DOHH2 (cell line): ENCODE measurements around the gene PCF11.

ENCODE experiments used
- H3F3A ChIP-seq: fragments of 200-600 bp; sonication (generic), shearing (Covaris generic); 2 replicates; pipeline ENCODE4 v1.6.0; 2016; ENCODE audit warnings: antibody characterized with exemption, mild to moderate bottlenecking; ENCODE audit not compliant: control insufficient read depth, insufficient read depth
- H3K27ac ChIP-seq: fragments of 200-600 bp; sonication (generic); 2 replicates; pipeline ENCODE4 v1.5.1; 2014; ENCODE audit warnings: low read depth, mild to moderate bottlenecking, low read length, moderate library complexity
- H3K27me3 ChIP-seq: fragments of 200-600 bp; sonication (generic); 2 replicates; pipeline ENCODE4 v1.6.1; 2014; ENCODE audit warnings: mild to moderate bottlenecking, low read length, mixed read lengths; ENCODE audit not compliant: control insufficient read depth
- H3K36me3 ChIP-seq: fragments of 200-600 bp; sonication (generic); 2 replicates; pipeline ENCODE4 v1.6.1; 2014; ENCODE audit warnings: mild to moderate bottlenecking, low read length, moderate library complexity, mixed read lengths; ENCODE audit not compliant: control insufficient read depth
- H3K4me1 ChIP-seq: fragments of 200-600 bp; sonication (generic); 2 replicates; pipeline ENCODE4 v1.6.1; 2014; ENCODE audit warnings: mild to moderate bottlenecking, low read length, mixed read lengths; ENCODE audit not compliant: control insufficient read depth
- H3K4me2 ChIP-seq: fragments of 200-600 bp; sonication (generic); 2 replicates; pipeline ENCODE4 v1.6.0; 2014; ENCODE audit warnings: mild to moderate bottlenecking, low read length, moderate library complexity
- H3K4me3 ChIP-seq: fragments of 200-600 bp; sonication (generic); 2 replicates; pipeline ENCODE4 v1.5.1; 2014; ENCODE audit warnings: mild to moderate bottlenecking, low read length, mixed read lengths
- H3K79me2 ChIP-seq: fragments of 200-600 bp; sonication (generic); 2 replicates; pipeline ENCODE4 v1.6.1; 2014; ENCODE audit warnings: mild to moderate bottlenecking, low read length, mixed read lengths; ENCODE audit not compliant: control insufficient read depth
- H3K9me2 ChIP-seq: fragments of 200-600 bp; sonication (generic); replicated peaks from 2 replicates; pipeline ENCODE4 v1.6.1; 2014; ENCODE audit warnings: mild to moderate bottlenecking, low read length, mixed read lengths; ENCODE audit not compliant: control insufficient read depth
- H3K9me3 ChIP-seq: fragments of 200-600 bp; sonication (generic); 2 replicates; pipeline ENCODE4 v1.6.1; 2014; ENCODE audit warnings: antibody characterized with exemption, low read length, mixed read lengths; ENCODE audit not compliant: control insufficient read depth, insufficient read depth
- H4K20me1 ChIP-seq: fragments of 200-600 bp; sonication (generic); 2 replicates; pipeline ENCODE4 v1.6.0; 2014; ENCODE audit warnings: low read depth, mild to moderate bottlenecking, antibody characterized with exemption, low read length, moderate library complexity; ENCODE audit not compliant: control insufficient read depth, insufficient read depth
- CTCF ChIP-seq: fragments of 200-600 bp; sonication (generic); IDR thresholded peaks from one replicate; pipeline ENCODE4 v1.5.1; 2014; ENCODE audit warnings: antibody characterized with exemption, mild to moderate bottlenecking, low read depth, low read length; ENCODE audit not compliant: poor library complexity, severe bottlenecking
- EZH2phosphoT487 ChIP-seq: fragments of 200-600 bp; sonication (generic); IDR thresholded peaks from 2 replicates; pipeline ENCODE4 v1.6.1; 2017; ENCODE audit warnings: borderline replicate concordance, mild to moderate bottlenecking, antibody characterized with exemption, low read length, moderate library complexity, mixed read lengths

Gene PCF11

GRCh38 chr11:83159902-83160865 is 3.3 kb downstream of the PCF11 start:
- TF ChIP-seq CTCF (no peak), EZH2phosphoT487 (no peak)
- Histone ChIP-seq H4K20me1 (peaks cover 32% of the 10 kb centered on the region), H3F3A (peaks cover under 1% of the 10 kb centered on the region), H3K4me3 (peak overlapping the region; percentile 89), H3K9me2 (no peaks in the 10 kb centered on the region), H3K79me2 (peaks cover 90% of the 10 kb centered on the region), H3K27me3 (no peaks in the 10 kb centered on the region), H3K9me3 (no peaks in the 10 kb centered on the region), H3K36me3 (peaks cover 81% of the 10 kb centered on the region), H3K27ac (no peak overlapping the region), H3K4me1 (peaks cover 43% of the 10 kb centered on the region), H3K4me2 (peak overlapping the region; percentile 88)

GRCh38 chr11:83161610-83162199 is 4.8 kb downstream of the PCF11 start:
- no peak overlapping the region for H3K27ac ChIP-seq
- peaks cover 96% of the 10 kb centered on the region for H3K36me3 ChIP-seq
- H4K20me1 ChIP-seq, result peaks cover 37% of the 10 kb centered on the region
- H3K9me3 ChIP-seq, result no peaks in the 10 kb centered on the region
- H3K9me2 ChIP-seq, result no peaks in the 10 kb centered on the region
- H3K4me1 ChIP-seq, result peaks cover 47% of the 10 kb centered on the region
- H3K4me2 ChIP-seq, result peak overlapping the region; percentile 88
- peaks cover 98% of the 10 kb centered on the region for H3K79me2 ChIP-seq
- H3K27me3 ChIP-seq, result no peaks in the 10 kb centered on the region
- H3K4me3 ChIP-seq, result no peak overlapping the region; the same call in 1 of the 2 replicates
- H3F3A ChIP-seq, result peaks cover 5% of the 10 kb centered on the region
- TF ChIP-seq EZH2phosphoT487, result no peak
- TF ChIP-seq CTCF, result no peak

GRCh38 chr11:83162377-83162776 is 5.4 kb downstream of the PCF11 start:
- Histone ChIP-seq H3K4me1 (peaks cover 48% of the 10 kb centered on the region), H3K79me2 (peaks cover 100% of the 10 kb centered on the region), H3K4me2 (no peak overlapping the region; the same call in 1 of the 2 replicates), H4K20me1 (peaks cover 37% of the 10 kb centered on the region), H3K9me2 (no peaks in the 10 kb centered on the region), H3K9me3 (no peaks in the 10 kb centered on the region), H3F3A (peaks cover 7% of the 10 kb centered on the region), H3K36me3 (peaks cover 98% of the 10 kb centered on the region), H3K4me3 (no peak overlapping the region), H3K27ac (no peak overlapping the region), H3K27me3 (no peaks in the 10 kb centered on the region)
- no peak for TF ChIP-seq CTCF
- TF ChIP-seq EZH2phosphoT487, result no peak
